Glomerular endothelial cell (primary cell): Measurements from ENCODE around the gene SEMA3C. TPM values are rescaled to one million over a fixed set of nuclear protein-coding genes. Genes with fewer than 3 reads are reported as not detected.

Source experiments
- DNase-seq: peaks from one replicate; pipeline ENCODE4 v3.0.0-alpha.2; 2011; ENCODE audit warnings: low read depth, low spot score; ENCODE audit errors: extremely low read depth
- total RNA-seq: library from RNA; depleted of rRNA; stranded (reverse); fragments of >200 nt; gene quantifications from 2 replicates; pipeline ENCODE4 v1.2.3, GENCODE V29; 2015

Gene SEMA3C
- total RNA-seq, 1 donor from 2014 or later, result 8.6 TPM

GRCh38 chr7:80752954-80753690 is 165.7 kb downstream of the SEMA3C start:
- DNase-seq, result no peak

GRCh38 chr7:80749270-80749669 is 169.6 kb downstream of the SEMA3C start:
- no peak for DNase-seq

- DNase-seq, result no peak
Observed at GRCh38 chr7:80748363-80749042, 170.3 kb downstream of the SEMA3C start.

GRCh38 chr7:80740778-80741545 is 177.9 kb downstream of the SEMA3C start:
- DNase-seq, result no peak

GRCh38 chr7:80736371-80737125 is 182.3 kb downstream of the SEMA3C start:
- no peak for DNase-seq

GRCh38 chr7:80735330-80735729 is 183.5 kb downstream of the SEMA3C start:
- DNase-seq, result no peak

- no peak for DNase-seq
Observed at GRCh38 chr7:80734011-80734410, 184.8 kb downstream of the SEMA3C start.

GRCh38 chr7:80733333-80733915 is 185.4 kb downstream of the SEMA3C start:
- no peak for DNase-seq

GRCh38 chr7:80732630-80733029 is 186.2 kb downstream of the SEMA3C start:
- no peak for DNase-seq

- DNase-seq, result no peak
Observed at GRCh38 chr7:80731281-80731680, 187.6 kb downstream of the SEMA3C start.

- no peak for DNase-seq
Observed at GRCh38 chr7:80729591-80730320, 189.1 kb downstream of the SEMA3C start.

- no peak for DNase-seq
Observed at GRCh38 chr7:80726666-80727065, 192.2 kb downstream of the SEMA3C start.

GRCh38 chr7:80725181-80725611 is 193.7 kb downstream of the SEMA3C start:
- no peak for DNase-seq

- no peak for DNase-seq
Observed at GRCh38 chr7:80724249-80724871, 194.5 kb downstream of the SEMA3C start.

- peak; percentile 33 for DNase-seq
Observed at GRCh38 chr7:80722616-80723195, 196.1 kb downstream of the SEMA3C start.

- no peak for DNase-seq
Observed at GRCh38 chr7:80721883-80722615, 196.8 kb downstream of the SEMA3C start.

- DNase-seq, result no peak
Observed at GRCh38 chr7:80720146-80720545, 198.7 kb downstream of the SEMA3C start.

- no peak for DNase-seq
Observed at GRCh38 chr7:80719261-80719660, 199.6 kb downstream of the SEMA3C start.
